HG02973 (cell line): ENCODE results near the gene HPSE2.
"Not testable (repeated sequence)": the region's sequence is repeated elsewhere in the genome, so short reads cannot be mapped to it uniquely, and the experiment has no call there.

Source experiments
- ATAC-seq: cut with Tn5 transposase; IDR thresholded peaks from one replicate; pipeline ENCODE4 v1.9.1; 2021; ENCODE audit warnings: moderate library complexity; ENCODE audit not compliant: unreplicated experiment

HPSE2 gene

DNA sequence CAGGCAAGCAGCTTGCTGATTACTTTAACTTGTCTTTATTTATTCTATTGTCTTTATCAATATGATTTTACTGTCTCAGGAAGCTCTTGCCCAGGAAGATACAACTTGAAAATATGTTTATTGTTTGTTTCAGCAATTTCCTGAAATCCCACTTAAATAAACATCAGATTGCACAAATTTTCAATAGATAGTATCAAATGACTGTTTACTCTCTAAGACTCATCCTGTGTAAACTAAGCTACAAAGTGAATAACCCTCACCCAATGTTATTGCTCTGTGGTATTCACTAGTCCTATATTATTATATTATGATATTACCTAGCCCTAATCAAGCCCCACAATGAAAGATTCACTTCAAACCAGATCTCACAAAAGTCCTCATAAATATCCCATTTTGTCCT lies 658.5 kb downstream of the HPSE2 start:
- ATAC-seq: no peak

GRCh38 chr10:98576096-98576495 lies 659.6 kb downstream of the HPSE2 start:
- ATAC-seq: no peak

DNA sequence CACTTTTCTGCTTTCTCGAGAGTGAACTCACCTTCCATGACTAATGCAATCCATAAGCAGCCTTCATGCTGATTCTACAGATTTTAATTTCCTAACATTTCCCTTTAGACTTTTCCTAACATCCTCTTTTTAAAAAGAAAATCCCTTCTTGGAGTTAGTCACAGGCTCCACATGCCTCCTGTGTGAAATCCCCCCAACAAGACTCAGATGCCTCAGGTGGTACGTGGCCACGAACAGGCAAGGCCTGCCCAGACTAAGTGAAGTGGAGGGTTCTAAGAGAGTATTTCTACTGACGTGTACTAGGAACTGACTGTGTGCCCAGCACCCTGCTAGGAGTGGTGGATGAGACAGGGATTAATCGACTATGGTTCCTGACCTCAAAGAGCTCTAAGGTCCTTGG lies 663.1 kb downstream of the HPSE2 start:
- ATAC-seq: no peak

DNA sequence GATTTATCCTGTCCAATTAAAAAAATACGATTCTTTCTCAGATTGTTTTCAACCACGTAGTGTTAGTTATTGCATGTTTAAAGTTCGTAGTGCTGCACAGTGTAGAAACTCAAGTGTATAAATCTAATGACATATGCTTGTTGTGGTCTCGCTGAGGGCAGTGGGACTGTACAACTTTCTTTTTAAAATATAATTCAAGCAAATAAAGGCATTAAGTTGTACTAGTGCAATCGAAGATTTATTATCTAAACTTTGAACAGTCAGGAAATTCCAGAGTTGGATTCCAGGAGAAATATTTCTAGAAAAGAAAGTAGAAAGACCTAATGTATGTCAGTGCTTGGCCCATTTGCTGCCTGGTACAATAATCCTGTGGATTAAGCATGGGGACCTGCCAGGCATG lies 664.8 kb downstream of the HPSE2 start:
- ATAC-seq: no peak

GRCh38 chr10:98569853-98570252 lies 665.8 kb downstream of the HPSE2 start:
- ATAC-seq: no peak

GRCh38 chr10:98568551-98568950 lies 667.1 kb downstream of the HPSE2 start:
- ATAC-seq: no peak

GRCh38 chr10:98567391-98568133 lies 668.1 kb downstream of the HPSE2 start:
- ATAC-seq: no peak

GRCh38 chr10:98563811-98564210 lies 671.8 kb downstream of the HPSE2 start:
- no peak for ATAC-seq

GRCh38 chr10:98560565-98560964 lies 675.1 kb downstream of the HPSE2 start:
- no peak for ATAC-seq

GRCh38 chr10:98556061-98556460 lies 679.6 kb downstream of the HPSE2 start:
- no peak for ATAC-seq

DNA sequence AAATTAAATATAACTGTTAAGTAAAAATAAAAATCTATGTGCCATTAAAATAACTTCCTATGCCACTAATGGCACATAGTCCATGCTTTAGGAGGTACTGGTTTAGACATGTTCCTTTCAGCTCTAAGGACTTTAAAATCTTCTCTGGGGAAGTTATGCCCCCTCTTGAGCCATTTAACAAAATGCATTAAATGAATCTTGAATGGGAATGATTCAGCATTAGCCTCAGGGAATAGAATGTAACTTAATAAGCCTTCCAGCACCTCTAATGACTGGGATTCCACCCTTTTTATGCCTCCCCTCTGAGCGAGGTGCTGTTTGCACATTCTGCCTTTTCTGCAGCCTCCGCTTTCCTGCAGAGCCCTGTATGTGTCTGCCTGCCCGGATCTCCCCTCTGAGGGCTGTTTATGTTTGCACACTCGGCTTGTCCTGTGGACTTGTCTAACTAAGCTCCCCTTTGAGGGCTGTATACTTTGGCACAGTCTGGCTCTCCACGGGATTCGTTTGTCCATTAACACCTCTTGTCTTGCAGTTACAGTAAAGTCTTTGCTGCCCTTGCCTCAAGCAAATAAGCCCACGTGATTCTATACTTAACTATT lies 680.5 kb downstream of the HPSE2 start:
- ATAC-seq: no peak

DNA sequence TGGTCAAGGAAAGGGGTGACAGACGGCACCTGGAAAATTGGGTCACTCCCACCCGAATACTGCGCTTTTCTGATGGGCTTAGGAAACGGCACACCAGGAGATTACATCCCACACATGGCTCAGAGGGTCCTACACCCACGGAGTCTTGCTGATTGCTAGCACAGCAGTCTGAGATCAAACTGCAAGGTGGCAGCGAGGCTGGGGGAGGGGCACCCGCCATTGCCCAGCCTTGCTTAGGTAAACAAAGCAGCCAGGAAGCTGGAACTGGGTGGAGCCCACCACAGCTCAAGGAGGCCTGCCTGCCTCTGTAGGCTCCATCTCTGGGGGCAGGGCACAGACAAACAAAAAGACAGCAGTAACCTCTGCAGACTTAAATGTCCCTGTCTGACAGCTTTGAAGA lies 694.1 kb downstream of the HPSE2 start:
- not testable (repeated sequence) for ATAC-seq

GRCh38 chr10:98539578-98539977 lies 696.1 kb downstream of the HPSE2 start:
- ATAC-seq: no peak

DNA sequence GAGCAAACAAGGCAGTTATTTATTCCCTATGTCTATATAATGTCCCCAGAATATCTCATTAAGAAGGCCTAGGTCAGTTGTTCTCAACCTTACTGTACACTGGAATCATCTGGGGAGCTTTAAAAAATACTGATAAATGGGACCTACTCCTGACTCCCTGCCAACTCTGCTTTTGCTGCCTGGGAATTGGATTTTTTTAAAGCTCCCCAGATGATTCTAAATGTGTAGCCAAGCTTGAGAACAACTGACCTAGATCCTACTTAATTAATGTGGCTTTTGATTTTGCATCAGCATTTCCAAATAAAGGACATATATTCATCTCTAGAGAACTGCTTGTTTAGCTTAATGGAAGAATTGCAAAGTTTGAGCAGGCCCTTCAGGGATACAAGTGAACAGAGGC lies 697.2 kb downstream of the HPSE2 start:
- no peak for ATAC-seq

- ATAC-seq: no peak
These were observed 699.1 kb downstream of the HPSE2 start for GRCh38 chr10:98536551-98536950.

GRCh38 chr10:98533746-98534445 lies 701.8 kb downstream of the HPSE2 start:
- ATAC-seq: no peak

DNA sequence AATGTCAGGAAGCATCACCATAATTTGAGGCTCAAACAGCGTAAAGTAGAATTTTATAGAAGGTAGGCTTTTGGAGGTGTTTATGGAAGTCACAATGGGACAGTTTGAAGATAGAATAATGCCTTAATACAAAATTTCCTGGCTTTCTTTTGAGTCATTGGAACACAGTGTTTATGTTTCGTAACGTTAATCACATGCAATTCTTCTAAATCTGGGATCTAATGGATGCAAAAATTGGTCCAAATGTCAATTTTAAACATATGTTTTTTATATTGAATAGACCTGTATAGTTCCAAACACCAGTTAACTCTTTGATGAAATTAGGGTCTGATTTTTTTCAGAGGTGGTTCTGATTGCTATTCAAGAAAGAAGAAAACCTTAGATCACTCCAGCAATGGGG lies 702.4 kb downstream of the HPSE2 start:
- no peak for ATAC-seq

DNA sequence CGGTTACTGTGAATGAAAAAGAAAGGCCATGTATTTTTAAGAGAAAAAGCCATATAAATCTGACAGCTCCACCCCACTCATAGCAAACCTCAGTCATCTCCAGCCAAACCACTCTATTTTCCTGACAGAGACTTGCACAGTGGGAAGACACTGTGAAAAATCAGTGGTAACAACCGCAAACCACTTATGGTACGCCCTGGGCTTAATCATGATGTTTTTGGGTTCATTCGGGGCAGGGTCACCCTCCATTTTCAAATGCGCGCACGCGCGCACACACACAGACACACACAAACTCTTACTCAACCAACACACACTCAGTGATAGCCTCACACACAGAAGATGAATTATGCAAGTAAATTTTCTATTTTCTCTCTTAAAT lies 706.9 kb downstream of the HPSE2 start:
- ATAC-seq: no peak

GRCh38 chr10:98528166-98528804 lies 707.4 kb downstream of the HPSE2 start:
- ATAC-seq: no peak

DNA sequence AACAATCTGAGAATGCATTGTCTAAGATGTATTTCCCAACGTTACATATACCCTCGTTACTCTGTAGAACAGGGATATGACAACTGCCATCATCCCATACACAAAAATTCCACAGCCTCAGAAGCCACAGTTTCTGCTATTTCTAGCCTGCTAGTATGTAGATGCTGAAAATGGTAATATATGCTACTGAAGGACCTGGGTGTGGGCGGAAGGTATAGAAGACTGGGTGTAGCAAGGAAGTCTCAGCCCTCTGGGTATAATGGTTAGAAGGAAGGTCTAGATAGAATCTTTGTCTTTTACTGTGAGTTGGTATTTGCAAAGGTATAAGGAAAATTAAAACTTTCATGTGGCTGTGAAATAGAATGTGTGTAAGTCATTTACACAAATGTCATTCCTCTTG lies 709.7 kb downstream of the HPSE2 start:
- no peak for ATAC-seq

- ATAC-seq: no peak
These were observed 711.5 kb downstream of the HPSE2 start for GRCh38 chr10:98524124-98524523.

GRCh38 chr10:98519841-98520240 lies 715.8 kb downstream of the HPSE2 start:
- ATAC-seq: no peak
